ENCODE results near the gene YWHAQ. TPM values are rescaled to one million over a fixed set of nuclear protein-coding genes. Genes with fewer than 3 reads are reported as not detected.

Gene YWHAQ
- total RNA-seq, 1 donor from 2014 or later, result 408 TPM

DNA sequence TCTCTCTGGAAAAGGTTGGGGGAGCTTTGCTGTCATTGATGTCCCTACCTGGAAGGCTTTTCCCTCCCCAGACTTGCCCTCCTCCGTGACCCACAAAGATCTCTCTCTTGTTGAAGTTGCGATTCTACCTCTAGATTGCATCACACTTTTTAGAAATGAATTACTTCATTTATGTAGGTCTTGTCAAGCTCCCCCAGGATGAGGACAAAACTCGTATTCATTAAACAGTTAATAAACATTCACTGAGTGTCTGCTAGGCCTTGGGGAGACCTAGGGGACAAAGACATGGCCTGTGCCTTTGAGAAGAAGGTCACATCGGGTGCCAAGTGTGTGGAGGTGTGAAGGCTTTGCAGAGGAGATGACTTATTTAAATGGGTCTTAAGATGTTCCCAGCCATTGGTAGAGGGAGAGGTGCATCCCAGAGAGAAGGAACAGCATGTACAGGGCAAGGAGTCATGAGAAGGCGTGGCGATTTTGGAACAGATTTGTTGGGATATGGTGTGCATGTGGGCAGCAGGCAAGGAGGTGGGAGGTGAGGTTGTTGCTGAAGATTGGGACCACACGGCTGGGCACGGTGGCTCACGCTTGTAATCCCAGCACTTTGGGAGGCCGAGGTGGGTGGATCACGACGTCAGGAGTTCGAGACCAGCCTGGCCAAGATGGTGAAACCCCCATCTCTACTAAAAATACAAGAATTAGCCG lies 9.8 kb upstream of the YWHAQ start:
- Mint-ChIP-seq H3K9me3 (ENCODE audit: unreplicated experiment) (no peaks in the 10 kb centered on the region), H3K4me1 (ENCODE audit: low read depth, unreplicated experiment) (peaks cover 43% of the 10 kb centered on the region), H3K4me3 (ENCODE audit: unreplicated experiment) (no peak overlapping the region), H3K36me3 (ENCODE audit: low read depth, unreplicated experiment) (no peaks in the 10 kb centered on the region), H3K27ac (ENCODE audit: unreplicated experiment) (no peak overlapping the region), H3K27me3 (ENCODE audit: low read depth, unreplicated experiment) (no peaks in the 10 kb centered on the region)
- H3K36me3 ChIP-seq (ENCODE audit: insufficient read depth, low read length), result no peaks in the 10 kb centered on the region
- no peak overlapping the region for H3K4me3 ChIP-seq (ENCODE audit: insufficient read depth, low read depth, low read length)
- no peak overlapping the region for H3K4me2 ChIP-seq (ENCODE audit: low read length)
- no peaks in the 10 kb centered on the region for H3K27me3 ChIP-seq (ENCODE audit: insufficient read depth, low read length)
- H3K9me3 ChIP-seq (ENCODE audit: insufficient read depth, low read depth, low read length), result no peaks in the 10 kb centered on the region
- no peak overlapping the region for H3K27ac ChIP-seq (ENCODE audit: low read depth, low read length)
- no peaks in the 10 kb centered on the region for H4K20me1 ChIP-seq (ENCODE audit: insufficient read depth, low read length)
- H3K4me1 ChIP-seq (ENCODE audit: insufficient read depth, low read length), result peaks cover 35% of the 10 kb centered on the region
- H3K9ac ChIP-seq (ENCODE audit: low read length), result no peak overlapping the region
- H3K79me2 ChIP-seq (ENCODE audit: insufficient read depth, low read length), result no peaks in the 10 kb centered on the region
- DNase-seq (ENCODE audit: low read depth), result no peak
- TF ChIP-seq, protein P1, sequence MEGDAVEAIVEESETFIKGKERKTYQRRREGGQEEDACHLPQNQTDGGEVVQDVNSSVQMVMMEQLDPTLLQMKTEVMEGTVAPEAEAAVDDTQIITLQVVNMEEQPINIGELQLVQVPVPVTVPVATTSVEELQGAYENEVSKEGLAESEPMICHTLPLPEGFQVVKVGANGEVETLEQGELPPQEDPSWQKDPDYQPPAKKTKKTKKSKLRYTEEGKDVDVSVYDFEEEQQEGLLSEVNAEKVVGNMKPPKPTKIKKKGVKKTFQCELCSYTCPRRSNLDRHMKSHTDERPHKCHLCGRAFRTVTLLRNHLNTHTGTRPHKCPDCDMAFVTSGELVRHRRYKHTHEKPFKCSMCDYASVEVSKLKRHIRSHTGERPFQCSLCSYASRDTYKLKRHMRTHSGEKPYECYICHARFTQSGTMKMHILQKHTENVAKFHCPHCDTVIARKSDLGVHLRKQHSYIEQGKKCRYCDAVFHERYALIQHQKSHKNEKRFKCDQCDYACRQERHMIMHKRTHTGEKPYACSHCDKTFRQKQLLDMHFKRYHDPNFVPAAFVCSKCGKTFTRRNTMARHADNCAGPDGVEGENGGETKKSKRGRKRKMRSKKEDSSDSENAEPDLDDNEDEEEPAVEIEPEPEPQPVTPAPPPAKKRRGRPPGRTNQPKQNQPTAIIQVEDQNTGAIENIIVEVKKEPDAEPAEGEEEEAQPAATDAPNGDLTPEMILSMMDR (IDR thresholded peaks at IDR 0.05; ENCODE audit: insufficient read depth, low read depth, low read length), result no peak
- TF ChIP-seq EZH2 (IDR thresholded peaks at IDR 0.05; ENCODE audit: insufficient read depth, low read length), result no peak
- no peak for FAIRE-seq
- H2AFZ ChIP-seq (ENCODE audit: low read depth, low read length), result no peak overlapping the region

DNA sequence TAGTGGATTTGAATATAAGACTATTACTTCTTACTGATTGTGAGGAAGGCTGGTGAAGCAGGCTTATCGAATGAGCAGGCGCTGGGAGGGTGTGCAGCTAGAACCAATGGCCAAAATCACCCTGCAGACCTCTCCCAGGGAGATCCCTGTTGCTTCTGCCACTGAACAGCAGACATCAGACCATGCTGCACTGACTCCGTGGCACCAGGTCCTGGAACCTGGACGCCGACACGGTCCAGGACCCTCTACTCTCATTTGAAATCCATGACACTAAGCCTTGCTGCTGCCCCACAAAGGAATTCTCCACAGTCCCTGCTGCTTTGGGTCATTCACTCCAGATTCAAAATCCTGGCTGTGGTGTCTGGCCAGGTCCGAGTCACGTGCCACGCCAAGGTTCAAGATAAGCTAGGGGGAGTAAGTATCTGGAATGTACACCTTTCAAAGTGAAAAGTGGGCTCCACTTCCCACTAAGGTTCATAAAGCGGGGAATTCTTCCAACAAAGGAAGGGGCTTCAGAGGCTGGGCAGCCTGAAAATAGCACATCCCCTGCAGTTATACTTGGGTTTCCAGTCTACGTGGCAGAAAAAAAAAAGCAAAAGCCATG lies 9.0 kb upstream of the YWHAQ start:
- no peak overlapping the region for H3K4me2 ChIP-seq (ENCODE audit: low read length)

More for the DNA sequence above, 9.0 kb upstream of the YWHAQ start:
- Histone ChIP-seq H3K79me2 (ENCODE audit: insufficient read depth, low read length) (no peaks in the 10 kb centered on the region), H3K27me3 (ENCODE audit: insufficient read depth, low read length) (no peaks in the 10 kb centered on the region), H3K36me3 (ENCODE audit: insufficient read depth, low read length) (no peaks in the 10 kb centered on the region), H3K9me3 (ENCODE audit: insufficient read depth, low read depth, low read length) (no peaks in the 10 kb centered on the region), H4K20me1 (ENCODE audit: insufficient read depth, low read length) (no peaks in the 10 kb centered on the region), H3K4me1 (ENCODE audit: insufficient read depth, low read length) (peaks cover 34% of the 10 kb centered on the region), H3K9ac (ENCODE audit: low read length) (no peak overlapping the region), H3K4me3 (ENCODE audit: insufficient read depth, low read depth, low read length) (no peak overlapping the region), H3K27ac (ENCODE audit: low read depth, low read length) (no peak overlapping the region), H2AFZ (ENCODE audit: low read depth, low read length) (no peak overlapping the region)
- no peak overlapping the region for H3K4me3 Mint-ChIP-seq (ENCODE audit: unreplicated experiment)
- H3K27ac Mint-ChIP-seq (ENCODE audit: unreplicated experiment), result no peak overlapping the region
- no peak for FAIRE-seq
- DNase-seq (ENCODE audit: low read depth), result no peak
- H3K9me3 Mint-ChIP-seq (ENCODE audit: unreplicated experiment), result no peaks in the 10 kb centered on the region
- peaks cover 43% of the 10 kb centered on the region for H3K4me1 Mint-ChIP-seq (ENCODE audit: low read depth, unreplicated experiment)
- TF ChIP-seq, protein P1 (IDR thresholded peaks at IDR 0.05; ENCODE audit: insufficient read depth, low read depth, low read length), result no peak
- TF ChIP-seq EZH2 (IDR thresholded peaks at IDR 0.05; ENCODE audit: insufficient read depth, low read length), result no peak
- no peaks in the 10 kb centered on the region for H3K36me3 Mint-ChIP-seq (ENCODE audit: low read depth, unreplicated experiment)
- H3K27me3 Mint-ChIP-seq (ENCODE audit: low read depth, unreplicated experiment), result no peaks in the 10 kb centered on the region

Measured in astrocyte (in vitro differentiated cells and primary cell).